Adipocyte (in vitro differentiated cells): ENCODE measurements around the gene TRIM40.
"Not testable (repeated sequence)": the region's sequence is repeated elsewhere in the genome, so short reads cannot be mapped to it uniquely, and the experiment has no call there.

Source experiments
- DNase-seq: peaks from one replicate; pipeline ENCODE4 v3.0.0-alpha.2; 2015; ENCODE audit warnings: low read depth
- H3K27me3 ChIP-seq: replicated peaks from 2 replicates; pipeline ENCODE4 v1.7.0; 2013; ENCODE audit warnings: mild to moderate bottlenecking, low read length, moderate library complexity; ENCODE audit not compliant: control insufficient read depth, insufficient read depth
- H3K36me3 ChIP-seq: 2 replicates; pipeline ENCODE4 v1.7.0; 2013; ENCODE audit warnings: low read length, mild to moderate bottlenecking, moderate library complexity; ENCODE audit not compliant: control insufficient read depth, insufficient read depth, severe bottlenecking
- H3K4me1 ChIP-seq: 2 replicates; pipeline ENCODE4 v1.7.0; 2013; ENCODE audit warnings: mild to moderate bottlenecking, low read length, moderate library complexity; ENCODE audit not compliant: control insufficient read depth, insufficient read depth
- H3K4me3 ChIP-seq: 2 replicates; pipeline ENCODE4 v1.7.0; 2013; ENCODE audit warnings: mild to moderate bottlenecking, low read length, moderate library complexity
- H3K9ac ChIP-seq: 2 replicates; pipeline ENCODE4 v1.7.0; 2013; ENCODE audit warnings: mild to moderate bottlenecking, low read length, moderate library complexity
- H3K9me3 ChIP-seq: 2 replicates; pipeline ENCODE4 v1.7.0; 2013; ENCODE audit warnings: mild to moderate bottlenecking, low read length, moderate library complexity; ENCODE audit not compliant: control insufficient read depth

TRIM40 gene

GRCh38 chr6:30118691-30119090 lies 17.2 kb upstream of the TRIM40 start:
- H3K9ac ChIP-seq, H3K4me3 ChIP-seq, H3K36me3 ChIP-seq, H3K4me1 ChIP-seq, H3K9me3 ChIP-seq, DNase-seq, H3K27me3 ChIP-seq: not testable (repeated sequence)

DNA sequence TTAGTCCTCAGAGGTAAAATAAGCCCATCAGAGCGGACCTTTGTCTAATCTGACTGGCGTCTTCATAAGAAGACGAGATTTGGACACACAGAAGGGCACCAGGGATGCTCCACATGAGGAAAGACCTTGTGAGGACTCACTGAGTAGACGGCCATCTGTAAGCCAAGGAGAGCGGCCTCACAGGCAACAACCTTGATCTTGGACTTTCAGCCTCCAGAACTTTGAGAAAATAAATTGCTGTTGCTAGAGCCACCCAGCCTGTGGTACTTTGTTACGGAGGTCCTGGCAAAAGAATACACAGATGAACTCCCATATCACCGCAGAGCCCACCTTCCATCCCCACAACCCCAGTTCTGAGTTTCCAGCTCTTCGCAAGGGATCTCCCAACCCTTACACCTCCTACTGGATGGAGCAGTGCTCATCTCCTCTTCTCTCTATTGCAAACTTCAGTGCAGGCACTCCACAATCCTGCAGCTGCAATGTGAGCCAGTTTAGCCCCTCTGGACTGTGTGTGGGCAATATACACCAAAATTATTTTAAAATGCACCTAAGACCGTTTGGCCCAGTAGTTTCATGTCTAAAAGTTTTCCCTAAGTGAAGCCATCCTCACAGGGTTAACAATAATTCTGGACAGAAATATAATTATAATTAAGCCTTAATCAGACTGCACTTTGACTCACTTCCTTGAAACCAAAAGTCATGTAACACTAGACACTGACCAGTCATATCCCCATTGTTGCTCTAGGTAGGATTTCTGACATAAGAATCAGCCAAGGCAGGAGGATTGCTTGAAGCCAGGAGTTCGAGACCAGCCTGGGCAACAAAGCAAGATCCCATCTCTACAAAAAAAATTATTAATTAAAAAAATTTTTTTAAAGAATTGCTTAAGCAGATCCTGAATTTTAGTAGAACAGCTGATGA lies 14.2 kb upstream of the TRIM40 start:
- Histone ChIP-seq H3K4me1 (peaks cover 8% of the 10 kb centered on the region), H3K9me3 (no peaks in the 10 kb centered on the region), H3K36me3 (no peaks in the 10 kb centered on the region), H3K9ac (no peak overlapping the region), H3K27me3 (no peaks in the 10 kb centered on the region), H3K4me3 (no peak overlapping the region)
- no peak for DNase-seq

GRCh38 chr6:30122515-30122914 lies 13.4 kb upstream of the TRIM40 start:
- Histone ChIP-seq H3K9me3 (no peaks in the 10 kb centered on the region), H3K27me3 (peaks cover 6% of the 10 kb centered on the region), H3K9ac (no peak overlapping the region), H3K4me3 (no peak overlapping the region), H3K4me1 (peaks cover 12% of the 10 kb centered on the region), H3K36me3 (no peaks in the 10 kb centered on the region)
- DNase-seq: peak; percentile 45

- Histone ChIP-seq H3K4me1 (peaks cover 22% of the 10 kb centered on the region), H3K36me3 (no peaks in the 10 kb centered on the region), H3K4me3 (peak overlapping the region; percentile 31), H3K27me3 (peaks cover 40% of the 10 kb centered on the region), H3K9me3 (no peaks in the 10 kb centered on the region), H3K9ac (no peak overlapping the region)
- no peak for DNase-seq
Observed at GRCh38 chr6:30127238-30128093, 8.5 kb upstream of the TRIM40 start.

GRCh38 chr6:30129265-30130178 lies 6.4 kb upstream of the TRIM40 start:
- H3K9ac ChIP-seq: no peak overlapping the region
- H3K27me3 ChIP-seq: peaks cover 43% of the 10 kb centered on the region
- no peak overlapping the region for H3K4me3 ChIP-seq
- peaks cover 14% of the 10 kb centered on the region for H3K4me1 ChIP-seq
- H3K36me3 ChIP-seq: no peaks in the 10 kb centered on the region
- H3K9me3 ChIP-seq: no peaks in the 10 kb centered on the region
- DNase-seq: no peak

- Histone ChIP-seq H3K9ac (no peak overlapping the region), H3K4me1 (peaks cover 14% of the 10 kb centered on the region), H3K36me3 (no peaks in the 10 kb centered on the region), H3K27me3 (peaks cover 43% of the 10 kb centered on the region), H3K9me3 (no peaks in the 10 kb centered on the region), H3K4me3 (no peak overlapping the region)
- no peak for DNase-seq
Observed at GRCh38 chr6:30130179-30130679, 5.7 kb upstream of the TRIM40 start.

DNA sequence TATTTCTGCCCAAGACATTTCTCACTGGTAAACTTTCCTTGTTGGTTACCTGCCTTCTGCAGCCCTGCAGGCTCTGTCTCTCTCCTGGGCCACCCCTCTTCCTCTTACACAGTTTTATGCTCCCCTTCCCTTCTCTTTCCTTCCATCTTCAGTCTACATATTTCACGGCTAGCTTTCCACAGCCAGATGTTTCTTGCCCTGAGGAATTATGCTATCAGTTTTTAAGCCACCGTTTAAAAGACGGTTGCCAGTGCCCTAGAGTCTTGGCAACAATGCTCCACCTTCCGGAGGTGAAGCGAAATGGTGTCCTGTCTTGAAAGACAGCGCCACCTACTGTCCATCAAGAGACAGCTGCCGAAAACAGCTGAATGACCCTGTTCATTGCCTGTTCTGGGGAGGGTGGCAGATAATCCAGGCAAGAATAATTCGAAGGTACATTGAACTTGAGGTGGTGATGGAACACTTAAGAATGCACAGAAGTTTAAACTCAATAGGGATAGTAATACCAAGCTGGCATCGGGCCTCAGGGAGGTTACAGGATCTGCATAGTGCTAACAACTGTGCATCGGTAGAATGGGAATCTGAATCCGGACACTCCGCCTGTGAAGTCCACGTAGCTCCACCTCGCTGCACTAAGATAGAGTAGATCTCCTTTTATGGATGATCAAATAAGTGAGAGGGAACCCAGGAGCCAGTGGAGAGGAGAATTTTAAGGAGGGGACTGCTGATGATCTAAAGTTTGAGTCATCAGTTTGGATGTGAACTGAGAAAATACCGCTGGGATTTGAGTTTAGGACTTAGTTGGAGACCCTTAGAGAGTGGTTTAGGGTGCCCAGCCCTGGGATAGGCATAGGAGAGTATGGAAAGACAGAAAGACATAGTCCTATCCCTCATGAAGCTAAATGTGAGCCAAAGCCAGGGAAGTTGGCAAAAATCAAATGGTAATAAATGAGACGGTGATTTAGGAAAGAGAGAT lies 4.8 kb upstream of the TRIM40 start:
- Histone ChIP-seq H3K9ac (no peak overlapping the region), H3K36me3 (no peaks in the 10 kb centered on the region), H3K4me1 (peaks cover 14% of the 10 kb centered on the region), H3K9me3 (no peaks in the 10 kb centered on the region), H3K4me3 (no peak overlapping the region), H3K27me3 (peaks cover 43% of the 10 kb centered on the region)
- peak; percentile 94 for DNase-seq

DNA sequence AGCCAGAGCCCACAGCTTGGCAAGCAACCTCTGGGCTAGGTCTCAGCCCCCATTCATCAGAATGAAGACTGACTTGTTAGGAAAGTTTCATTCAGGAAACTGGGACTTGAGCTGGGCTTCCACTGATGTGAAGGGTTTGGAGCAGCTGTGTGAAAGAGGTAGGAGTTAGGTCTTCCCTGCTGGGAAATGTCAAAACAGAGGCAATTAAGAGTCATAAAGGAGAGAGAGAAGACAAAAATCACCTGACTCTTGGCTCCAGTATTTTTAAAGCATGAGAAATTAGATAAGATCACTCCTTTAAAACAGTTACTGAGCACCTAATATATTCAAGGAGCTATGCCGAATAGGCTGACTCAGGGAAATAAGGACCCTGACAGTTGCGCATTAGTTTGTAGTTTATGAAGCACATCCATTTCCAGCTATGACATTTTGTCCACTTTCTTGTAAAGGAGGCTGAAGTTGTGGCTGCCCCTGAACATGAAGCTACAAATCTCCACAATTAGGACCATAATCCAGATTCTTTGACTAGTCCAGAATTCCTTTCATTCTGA lies 3.9 kb upstream of the TRIM40 start:
- DNase-seq: no peak
- no peak overlapping the region for H3K4me3 ChIP-seq
- H3K4me1 ChIP-seq: peaks cover 14% of the 10 kb centered on the region
- no peaks in the 10 kb centered on the region for H3K9me3 ChIP-seq
- H3K9ac ChIP-seq: no peak overlapping the region
- H3K36me3 ChIP-seq: no peaks in the 10 kb centered on the region
- peaks cover 41% of the 10 kb centered on the region for H3K27me3 ChIP-seq

- Histone ChIP-seq H3K27me3 (peaks cover 11% of the 10 kb centered on the region), H3K9ac (no peak overlapping the region), H3K4me1 (peaks cover 7% of the 10 kb centered on the region), H3K9me3 (no peaks in the 10 kb centered on the region), H3K4me3 (no peak overlapping the region), H3K36me3 (no peaks in the 10 kb centered on the region)
- DNase-seq: no peak
Observed at GRCh38 chr6:30135147-30135546, 793 bp upstream of the TRIM40 start.
